ENCODE results near the gene UNC13D. TPM values are rescaled to one million over a fixed set of nuclear protein-coding genes. Genes with fewer than 3 reads are reported as not detected.
A peak's percentile ranks its signal among the peaks of the same experiment; 100 is the strongest.
"Not testable (repeated sequence)": the region's sequence is repeated elsewhere in the genome, so short reads cannot be mapped to it uniquely, and the experiment has no call there.

The UNC13D gene
- total RNA-seq, 2 donors from 2014 or later, result 8.6 to 21.8 TPM

DNA sequence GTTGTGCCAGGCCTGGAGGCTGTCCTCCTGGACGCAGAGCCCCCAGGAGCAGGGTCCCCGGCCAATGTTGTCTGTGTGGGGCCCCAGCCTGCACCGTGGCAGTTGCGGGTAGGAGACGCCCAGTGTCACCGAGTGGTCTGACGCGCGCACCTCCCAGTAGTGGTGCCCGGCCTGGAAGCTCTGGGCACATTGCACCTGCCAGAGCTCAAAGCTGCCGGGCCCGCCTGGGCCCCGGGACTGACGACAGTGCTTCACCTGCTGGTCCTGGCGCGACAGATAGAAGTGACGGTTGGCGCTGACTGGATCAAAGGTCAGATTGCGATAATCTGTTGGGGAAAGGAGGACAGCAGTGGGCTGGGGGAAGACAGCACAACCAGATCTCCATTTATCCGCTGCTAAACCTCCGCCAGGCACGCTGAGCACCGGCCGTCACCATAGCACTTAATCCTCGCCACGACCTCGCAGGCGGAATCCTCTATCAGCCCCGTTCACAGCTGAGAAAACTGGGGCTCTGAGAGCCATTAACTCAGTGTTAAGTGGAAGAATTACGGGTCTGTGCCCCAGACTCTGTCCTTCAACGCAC, 46.9 kb upstream of the UNC13D start:
- WGBS, 2 donors, result 92 to 95% methylated on average over 15 to 31 of the region's 31 CpGs
- Histone ChIP-seq H3K4me3 (no peak overlapping the region), H3K36me3 (replicated peaks in 1 of 2; ENCODE audit: insufficient read depth in 1 of 2, low read depth in 2 of 2) (peaks cover 0 to 3% of the 10 kb centered on the region in 2 donors), H3K27ac (no peak overlapping the region), H3K9me3 (no peaks in the 10 kb centered on the region), H3K4me1 (peaks cover 21% of the 10 kb centered on the region), H3K27me3 (no peaks in the 10 kb centered on the region)
- DNase-seq (no peak), ATAC-seq (no peak)
- intact Hi-C loops (cut with DNase I), result no loop called here
- TF ChIP-seq, protein P1, sequence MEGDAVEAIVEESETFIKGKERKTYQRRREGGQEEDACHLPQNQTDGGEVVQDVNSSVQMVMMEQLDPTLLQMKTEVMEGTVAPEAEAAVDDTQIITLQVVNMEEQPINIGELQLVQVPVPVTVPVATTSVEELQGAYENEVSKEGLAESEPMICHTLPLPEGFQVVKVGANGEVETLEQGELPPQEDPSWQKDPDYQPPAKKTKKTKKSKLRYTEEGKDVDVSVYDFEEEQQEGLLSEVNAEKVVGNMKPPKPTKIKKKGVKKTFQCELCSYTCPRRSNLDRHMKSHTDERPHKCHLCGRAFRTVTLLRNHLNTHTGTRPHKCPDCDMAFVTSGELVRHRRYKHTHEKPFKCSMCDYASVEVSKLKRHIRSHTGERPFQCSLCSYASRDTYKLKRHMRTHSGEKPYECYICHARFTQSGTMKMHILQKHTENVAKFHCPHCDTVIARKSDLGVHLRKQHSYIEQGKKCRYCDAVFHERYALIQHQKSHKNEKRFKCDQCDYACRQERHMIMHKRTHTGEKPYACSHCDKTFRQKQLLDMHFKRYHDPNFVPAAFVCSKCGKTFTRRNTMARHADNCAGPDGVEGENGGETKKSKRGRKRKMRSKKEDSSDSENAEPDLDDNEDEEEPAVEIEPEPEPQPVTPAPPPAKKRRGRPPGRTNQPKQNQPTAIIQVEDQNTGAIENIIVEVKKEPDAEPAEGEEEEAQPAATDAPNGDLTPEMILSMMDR (IDR thresholded peaks at IDR 0.05), result no peak
- TF ChIP-seq POLR2A (IDR thresholded peaks at IDR 0.05), result no peak

DNA sequence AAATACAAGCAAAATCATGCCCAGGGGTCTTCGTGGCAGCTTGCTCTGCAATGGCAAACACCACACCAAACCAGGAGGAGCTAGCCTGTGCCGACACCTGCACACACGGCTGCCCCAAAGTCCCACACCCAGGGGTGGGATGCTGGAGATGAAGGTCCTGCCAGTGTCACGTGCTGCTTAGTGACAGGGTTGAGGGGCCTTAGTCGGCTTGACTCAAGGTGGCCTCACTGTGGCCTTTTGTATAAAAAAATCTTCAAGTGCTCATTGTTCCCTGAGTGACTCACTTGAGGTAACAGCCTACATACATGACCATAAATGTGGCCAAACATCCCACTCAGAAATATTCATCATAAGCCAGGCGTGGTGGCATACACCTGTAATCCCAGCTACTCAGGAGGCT, 45.2 kb upstream of the UNC13D start:
- intact Hi-C loops (cut with DNase I), result no loop called here
- Histone ChIP-seq H3K4me1 (peaks cover 5% of the 10 kb centered on the region), H3K36me3 (replicated peaks in 1 of 2; ENCODE audit: insufficient read depth in 1 of 2, low read depth in 2 of 2) (peaks cover 0 to 3% of the 10 kb centered on the region in 2 donors), H3K9me3 (no peaks in the 10 kb centered on the region), H3K27me3 (no peaks in the 10 kb centered on the region), H3K4me3 (no peak overlapping the region), H3K27ac (no peak overlapping the region)
- 84 to 93% methylated on average over 2 to 6 of the region's 6 CpGs for WGBS, 2 donors
- TF ChIP-seq, protein P1 (IDR thresholded peaks at IDR 0.05), result no peak
- no peak for TF ChIP-seq POLR2A (IDR thresholded peaks at IDR 0.05)
- no peak for DNase-seq
- ATAC-seq, result no peak

GRCh38 chr17:75888484-75888883, 44.3 kb upstream of the UNC13D start:
- DNase-seq (no peak), ATAC-seq (peak; percentile 11)
- Histone ChIP-seq H3K27ac (no peak overlapping the region), H3K4me1 (no peaks in the 10 kb centered on the region), H3K36me3 (replicated peaks in 1 of 2; ENCODE audit: insufficient read depth in 1 of 2, low read depth in 2 of 2) (peaks cover 0 to 3% of the 10 kb centered on the region in 2 donors), H3K27me3 (no peaks in the 10 kb centered on the region), H3K9me3 (no peaks in the 10 kb centered on the region), H3K4me3 (no peak overlapping the region)
- WGBS, 2 donors, result 87 to 94% methylated on average over 6 of the region's 6 CpGs
- intact Hi-C loops (cut with DNase I), result no loop called here
- TF ChIP-seq, protein P1 (IDR thresholded peaks at IDR 0.05), result no peak
- no peak for TF ChIP-seq POLR2A (IDR thresholded peaks at IDR 0.05)

GRCh38 chr17:75885860-75886259, 41.7 kb upstream of the UNC13D start:
- intact Hi-C loops (cut with DNase I), result not testable (repeated sequence)
- WGBS, 2 donors, result 81 to 90% methylated on average over 9 of the region's 9 CpGs

GRCh38 chr17:75885431-75885830, 41.2 kb upstream of the UNC13D start:
- Histone ChIP-seq H3K27me3 (no peaks in the 10 kb centered on the region), H3K9me3 (no peaks in the 10 kb centered on the region), H3K27ac (no peak overlapping the region), H3K4me3 (no peak overlapping the region), H3K36me3 (replicated peaks in 1 of 2; ENCODE audit: insufficient read depth in 1 of 2, low read depth in 2 of 2) (peaks cover 0 to 2% of the 10 kb centered on the region in 2 donors), H3K4me1 (no peaks in the 10 kb centered on the region)
- WGBS, 2 donors, result 70 to 74% methylated on average over 8 of the region's 8 CpGs
- no peak for ATAC-seq
- TF ChIP-seq POLR2A (IDR thresholded peaks at IDR 0.05), result no peak
- TF ChIP-seq, protein P1 (IDR thresholded peaks at IDR 0.05), result no peak
- DNase-seq, result no peak
- intact Hi-C loops (cut with DNase I), result no loop called here

More at GRCh38 chr17:75885860-75886259, 41.7 kb upstream of the UNC13D start:
- H3K4me3 ChIP-seq; H3K27ac ChIP-seq; H3K4me1 ChIP-seq; ATAC-seq; H3K36me3 ChIP-seq (replicated peaks in 1 of 2; ENCODE audit: insufficient read depth in 1 of 2, low read depth in 2 of 2); H3K27me3 ChIP-seq; H3K9me3 ChIP-seq; DNase-seq: not testable (repeated sequence)
